Left renal cortex interstitium (tissue), 4 donors: ENCODE measurements around the gene AFDN. TPM values are rescaled to one million over a fixed set of nuclear protein-coding genes. Genes with fewer than 3 reads are reported as not detected.

Source experiments
- DNase-seq, 4 donors: peaks; one replicate each; pipeline ENCODE4 v3.0.0-alpha.2; 2013; ENCODE audit warnings: low read depth in 4 of 4, low spot score in 2 of 4, missing footprints in 1 of 4
- polyA plus RNA-seq, 4 donors: library from polyadenylated mRNA; unstranded; fragments of 120-200 nt; gene quantifications; one replicate each; pipeline ENCODE4 v1.2.1, GENCODE V29; 2013; ENCODE audit not compliant: insufficient read length in 4 of 4

AFDN gene
- polyA plus RNA-seq, 4 donors: 133 to 248 (median 191) TPM

GRCh38 chr6:167811442-167812087 lies 15.1 kb upstream of the AFDN start:
- no peak for DNase-seq

GRCh38 chr6:167812088-167812487 lies 14.6 kb upstream of the AFDN start:
- no peak for DNase-seq

- DNase-seq: no peak
Measured at GRCh38 chr6:167815296-167815980, 11.3 kb upstream of the AFDN start.

DNA sequence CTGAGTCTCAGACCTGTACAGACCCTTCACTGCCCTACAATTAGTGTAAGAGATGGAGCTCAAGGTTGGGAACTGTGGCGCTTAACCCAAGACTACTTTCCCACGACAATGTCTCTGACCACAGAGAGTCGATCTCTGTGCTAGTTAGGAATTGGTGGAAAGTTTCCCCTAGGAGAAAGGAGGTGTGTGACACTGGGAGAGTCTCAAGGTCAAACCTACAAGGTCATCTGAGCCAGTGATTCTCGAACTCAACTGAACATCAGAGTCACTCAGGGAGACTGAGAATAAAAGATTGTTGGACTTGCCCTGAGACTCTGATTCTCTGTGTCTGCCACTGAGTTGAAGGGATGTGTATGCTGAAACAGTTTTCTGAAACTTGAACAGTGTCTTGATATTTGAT lies 9.7 kb upstream of the AFDN start:
- DNase-seq: no peak

GRCh38 chr6:167817729-167818128 lies 9.0 kb upstream of the AFDN start:
- DNase-seq: no peak

GRCh38 chr6:167819576-167819975 lies 7.1 kb upstream of the AFDN start:
- DNase-seq: no peak

DNA sequence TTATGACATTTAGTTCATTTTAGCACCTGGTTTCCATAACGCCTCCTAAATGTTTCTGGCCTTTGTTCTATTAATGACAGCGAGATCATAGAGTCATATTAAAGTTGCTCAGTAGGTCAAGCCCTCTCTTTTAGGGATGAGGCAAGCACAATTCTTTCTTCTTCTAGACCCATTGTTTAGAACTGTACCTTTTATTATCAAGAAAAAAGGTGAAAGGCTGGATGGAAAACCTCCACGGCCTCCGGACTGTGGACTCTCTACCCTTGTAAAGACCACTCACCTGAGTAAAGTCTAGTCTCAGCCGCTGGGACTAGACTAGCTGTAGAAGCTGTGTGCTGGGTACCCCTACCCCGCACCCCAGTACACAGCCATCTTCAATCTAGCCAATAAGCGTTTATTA lies 6.0 kb upstream of the AFDN start:
- no peak for DNase-seq

- DNase-seq: no peak
Measured at GRCh38 chr6:167824591-167825331, 1.9 kb upstream of the AFDN start.

GRCh38 chr6:167825332-167826229 lies 1.1 kb upstream of the AFDN start:
- DNase-seq: no peak

- no peak for DNase-seq
Measured at GRCh38 chr6:167826230-167826895, 348 bp upstream of the AFDN start.

GRCh38 chr6:167827583-167828324 lies 1.0 kb downstream of the AFDN start:
- DNase-seq: no peak

- no peak for DNase-seq
Measured at GRCh38 chr6:167828325-167828956, 1.7 kb downstream of the AFDN start.

- no peak for DNase-seq
Measured at GRCh38 chr6:167829513-167829912, 2.8 kb downstream of the AFDN start.

DNA sequence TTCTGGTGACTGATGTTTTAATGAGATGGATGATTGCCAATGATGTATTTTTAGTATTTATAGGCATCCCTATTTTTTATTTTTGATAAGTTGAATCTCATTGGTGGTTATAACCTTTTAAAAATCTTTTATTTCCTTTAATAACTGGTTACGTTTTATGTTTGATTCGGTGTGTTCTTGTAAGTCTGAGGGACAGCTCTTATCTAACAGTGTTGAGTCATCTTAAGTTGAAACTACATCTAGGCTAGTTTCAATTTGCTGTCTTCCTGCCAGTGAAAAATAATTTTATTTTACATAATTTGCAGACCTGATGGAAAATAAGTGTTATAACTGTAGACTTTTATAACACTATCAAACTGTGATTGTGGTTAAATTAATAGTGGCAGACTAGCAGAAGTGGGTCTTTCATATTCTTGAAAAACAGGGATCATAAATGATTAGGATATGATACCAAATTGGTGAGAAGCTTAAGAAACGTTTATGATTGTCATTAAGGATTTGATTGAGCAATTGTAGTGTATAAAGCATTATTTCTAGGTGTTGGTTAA lies 4.6 kb downstream of the AFDN start:
- DNase-seq: no peak

GRCh38 chr6:167832497-167833395 lies 6.0 kb downstream of the AFDN start:
- DNase-seq: no peak

DNA sequence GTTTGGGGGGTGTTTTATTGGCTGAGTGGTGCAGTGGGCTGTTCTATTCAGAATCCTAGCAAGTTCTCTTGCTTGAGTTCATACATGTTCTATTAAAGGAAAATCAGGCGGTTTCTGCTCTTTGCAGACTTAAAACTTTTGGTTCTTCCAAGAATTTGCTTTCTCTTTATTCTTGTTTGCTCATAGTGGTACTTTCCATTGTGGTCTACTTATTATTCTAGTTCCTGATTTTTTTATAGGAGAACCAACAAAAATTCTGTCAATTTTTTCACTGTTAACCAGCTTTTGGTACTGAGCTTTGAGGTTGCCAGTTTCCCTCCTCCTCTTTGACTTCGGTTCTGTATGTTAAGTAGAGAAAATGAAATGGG lies 6.7 kb downstream of the AFDN start:
- DNase-seq: no peak

DNA sequence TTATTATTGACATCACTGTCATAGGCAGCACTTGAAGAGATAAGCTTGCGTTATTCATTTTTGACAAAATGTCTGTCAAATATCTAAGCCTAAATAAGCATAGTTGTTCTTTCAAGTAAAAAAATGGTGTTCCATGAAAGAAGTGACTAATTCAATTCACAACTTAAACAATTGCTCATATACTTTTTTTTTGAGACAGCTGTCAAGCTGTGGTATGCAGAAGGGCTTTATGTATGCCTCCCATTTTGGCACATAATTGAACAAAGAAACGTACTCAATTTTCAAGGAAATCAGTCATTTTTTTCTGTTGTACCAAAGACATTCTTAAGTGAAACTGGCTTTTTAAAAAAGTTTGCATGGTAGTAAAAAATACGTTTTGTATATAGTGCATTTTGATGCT lies 8.5 kb downstream of the AFDN start:
- no peak for DNase-seq

GRCh38 chr6:167836721-167837120 lies 10.0 kb downstream of the AFDN start:
- no peak for DNase-seq
